GM21367 (cell line): ENCODE results near the gene PRPS2.

Source experiments
- ATAC-seq: cut with Tn5 transposase; IDR thresholded peaks from one replicate; pipeline ENCODE4 v1.9.1; 2021; ENCODE audit not compliant: unreplicated experiment

PRPS2 gene

GRCh38 chrX:12791257-12792228 is at the start of gene PRPS2:
TSS of gene PRPS2 (plus strand) at chrX:12791412. CDS start at chrX:12791498, 86 bp downstream.
- peak; percentile 77 for ATAC-seq

- ATAC-seq = no peak
Measured at GRCh38 chrX:12741416-12741815, 49.8 kb upstream of the PRPS2 start.

- ATAC-seq = no peak
Measured at GRCh38 chrX:12747433-12747832, 43.8 kb upstream of the PRPS2 start.

GRCh38 chrX:12751887-12752286 is 39.3 kb upstream of the PRPS2 start:
- ATAC-seq = no peak

GRCh38 chrX:12753366-12753765 is 37.8 kb upstream of the PRPS2 start:
- no peak for ATAC-seq

GRCh38 chrX:12758291-12758690 is 32.9 kb upstream of the PRPS2 start:
- no peak for ATAC-seq

GRCh38 chrX:12767856-12768255 is 23.4 kb upstream of the PRPS2 start:
- ATAC-seq = no peak

GRCh38 chrX:12768491-12768890 is 22.7 kb upstream of the PRPS2 start:
- no peak for ATAC-seq

- ATAC-seq = no peak
Measured at GRCh38 chrX:12770440-12770839, 20.8 kb upstream of the PRPS2 start.

GRCh38 chrX:12771445-12772069 is 19.7 kb upstream of the PRPS2 start:
- ATAC-seq = peak; percentile 91

GRCh38 chrX:12777670-12778069 is 13.5 kb upstream of the PRPS2 start:
- no peak for ATAC-seq

GRCh38 chrX:12779534-12779933 is 11.7 kb upstream of the PRPS2 start:
- ATAC-seq = no peak

- ATAC-seq = no peak
Measured at GRCh38 chrX:12788645-12789044, 2.6 kb upstream of the PRPS2 start.

- ATAC-seq = no peak
Measured at GRCh38 chrX:12789976-12790375, 1.2 kb upstream of the PRPS2 start.

- ATAC-seq = peak; percentile 29
Measured at GRCh38 chrX:12790885-12791256, 341 bp upstream of the PRPS2 start.

- ATAC-seq = no peak
Measured at GRCh38 chrX:12792711-12793110, 1.5 kb downstream of the PRPS2 start.

- no peak for ATAC-seq
Measured at GRCh38 chrX:12794654-12795053, 3.4 kb downstream of the PRPS2 start.

GRCh38 chrX:12798601-12799000 is 7.4 kb downstream of the PRPS2 start:
- ATAC-seq = no peak

- no peak for ATAC-seq
Measured at GRCh38 chrX:12799118-12799517, 7.9 kb downstream of the PRPS2 start.

GRCh38 chrX:12802741-12803140 is 11.5 kb downstream of the PRPS2 start:
- ATAC-seq = no peak

- no peak for ATAC-seq
Measured at GRCh38 chrX:12804655-12805054, 13.4 kb downstream of the PRPS2 start.

GRCh38 chrX:12805333-12805732 is 14.1 kb downstream of the PRPS2 start:
- ATAC-seq = no peak
